Suppressor macrophage (primary cell): ENCODE measurements around the gene RNF208.
"Not testable (repeated sequence)": the region's sequence is repeated elsewhere in the genome, so short reads cannot be mapped to it uniquely, and the experiment has no call there.

Source experiments
- DNase-seq, 4 experiments: peaks; one replicate each; pipeline ENCODE4 v3.0.0-alpha.2; 2020 to 2022

Gene RNF208

GRCh38 chr9:137239541-137240200 is 17.6 kb upstream of the RNF208 start:
- DNase-seq, result not testable (repeated sequence)

DNA sequence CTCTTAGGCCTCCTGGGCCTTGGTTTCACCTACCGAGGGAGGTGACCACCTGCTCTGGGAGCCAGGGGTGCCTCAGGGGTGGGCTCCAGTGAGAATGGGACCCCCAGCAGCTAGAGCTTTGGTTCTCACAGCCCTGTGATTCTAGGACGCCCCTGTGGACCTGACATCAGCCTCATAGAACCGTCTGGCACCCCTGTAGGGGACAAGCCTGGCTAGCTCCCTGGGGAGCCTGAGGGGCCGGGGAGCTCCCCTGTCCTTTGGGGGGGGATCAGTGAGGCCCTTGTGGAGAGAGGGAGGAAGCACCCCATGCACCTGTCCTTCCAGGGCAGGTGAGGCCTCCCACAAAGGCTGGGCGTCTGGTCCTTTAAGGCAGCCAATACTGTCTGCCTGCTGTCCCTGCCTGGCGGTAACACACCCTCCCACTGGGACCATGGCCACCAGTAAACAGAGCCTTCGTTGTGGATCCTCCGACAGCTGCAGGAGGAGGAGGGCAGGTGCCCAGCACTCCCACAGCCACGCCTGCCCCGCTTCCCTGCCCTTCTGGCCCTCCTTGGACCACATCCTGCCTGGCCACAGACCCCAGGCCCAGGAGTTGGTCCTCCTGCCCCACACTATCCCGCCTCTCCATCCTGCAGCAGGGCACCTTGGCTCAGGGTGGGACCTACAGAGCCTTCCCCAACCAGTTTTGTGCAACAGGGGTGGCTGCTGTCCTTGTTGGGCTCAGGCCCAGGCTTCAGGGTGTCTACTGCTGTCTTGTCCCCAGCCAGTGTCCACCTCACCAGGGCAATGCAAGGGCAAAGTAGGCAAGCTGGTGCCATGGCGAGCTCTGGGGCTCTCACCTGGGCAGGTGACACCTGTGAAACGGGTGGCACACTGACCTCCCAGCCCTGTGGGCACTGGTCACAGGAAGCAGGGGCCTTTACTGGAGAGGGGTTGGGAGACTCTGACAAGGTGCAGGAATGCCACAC is 16.0 kb upstream of the RNF208 start:
- DNase-seq, result no peak

GRCh38 chr9:137236936-137237421 is 14.9 kb upstream of the RNF208 start:
- DNase-seq, result no peak

DNA sequence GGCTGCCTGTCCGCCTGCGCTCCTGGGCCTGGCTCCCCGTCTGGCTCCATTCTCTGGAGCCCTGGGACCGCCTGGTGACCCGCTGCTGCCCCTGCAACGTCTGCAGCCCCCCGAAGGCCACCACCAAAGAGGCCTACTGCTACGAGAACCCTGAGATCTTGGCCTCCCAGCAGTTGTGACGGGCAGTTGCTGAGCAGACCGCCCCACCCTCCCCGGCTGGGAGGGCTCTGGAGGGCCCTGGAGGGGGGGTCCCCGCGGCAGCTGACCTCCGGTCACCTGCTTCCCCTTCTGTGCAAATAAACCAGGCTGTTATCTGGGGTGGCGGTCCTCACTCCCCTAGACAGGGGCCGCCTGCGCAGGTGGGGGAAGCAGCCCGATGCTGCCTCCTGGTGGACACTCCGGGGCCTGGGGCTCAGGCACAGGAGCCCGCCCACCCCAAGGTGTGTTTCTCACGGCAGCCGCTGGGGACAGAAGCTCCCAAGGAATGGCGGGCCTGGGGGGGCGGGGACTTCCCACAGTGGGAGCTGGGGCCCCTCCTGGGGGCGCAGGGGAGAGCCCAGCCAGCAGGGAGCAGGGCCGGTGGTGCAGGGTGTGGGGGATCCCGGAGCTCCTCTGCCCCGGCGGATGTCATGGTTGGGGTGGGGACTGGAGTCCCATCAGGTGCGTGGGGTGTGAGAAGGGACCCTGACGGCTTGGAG is 14.3 kb upstream of the RNF208 start:
- peak; percentile 89 to 94 (median 90) for DNase-seq

- no peak for DNase-seq
Measured at GRCh38 chr9:137235424-137236237, 13.6 kb upstream of the RNF208 start.

DNA sequence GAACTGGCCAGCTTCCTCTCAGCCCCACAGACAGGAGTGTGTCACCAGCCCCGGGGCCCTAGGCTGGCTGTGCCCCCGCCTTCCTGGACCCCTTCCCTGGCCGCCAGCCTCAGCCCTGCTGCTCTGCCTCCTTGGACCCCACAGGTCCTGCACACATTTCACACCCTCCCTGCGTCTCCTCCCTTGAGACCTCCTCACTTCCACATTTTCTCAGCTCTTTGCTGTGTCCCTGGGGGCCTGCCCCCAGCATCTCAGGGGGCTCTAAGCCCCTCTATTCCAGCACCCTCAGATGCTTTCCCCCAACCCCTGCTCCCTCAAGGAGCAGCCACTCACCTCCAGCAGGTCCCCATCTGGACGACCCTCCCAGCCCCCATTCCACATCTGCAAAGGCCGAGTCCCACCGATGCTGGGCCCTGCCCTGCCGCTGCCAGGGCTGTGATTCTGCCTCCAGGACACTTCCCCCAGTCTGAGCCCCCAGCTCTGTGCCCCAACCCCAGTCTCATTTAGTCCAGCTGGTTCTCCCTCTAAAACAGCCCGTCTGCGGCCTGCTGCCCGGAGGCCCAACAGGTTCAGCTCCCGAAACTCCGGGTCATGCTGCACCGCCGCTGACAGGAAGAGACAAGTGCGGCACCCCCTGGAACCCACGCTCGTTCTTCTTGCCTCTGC is 12.9 kb upstream of the RNF208 start:
- no peak for DNase-seq

DNA sequence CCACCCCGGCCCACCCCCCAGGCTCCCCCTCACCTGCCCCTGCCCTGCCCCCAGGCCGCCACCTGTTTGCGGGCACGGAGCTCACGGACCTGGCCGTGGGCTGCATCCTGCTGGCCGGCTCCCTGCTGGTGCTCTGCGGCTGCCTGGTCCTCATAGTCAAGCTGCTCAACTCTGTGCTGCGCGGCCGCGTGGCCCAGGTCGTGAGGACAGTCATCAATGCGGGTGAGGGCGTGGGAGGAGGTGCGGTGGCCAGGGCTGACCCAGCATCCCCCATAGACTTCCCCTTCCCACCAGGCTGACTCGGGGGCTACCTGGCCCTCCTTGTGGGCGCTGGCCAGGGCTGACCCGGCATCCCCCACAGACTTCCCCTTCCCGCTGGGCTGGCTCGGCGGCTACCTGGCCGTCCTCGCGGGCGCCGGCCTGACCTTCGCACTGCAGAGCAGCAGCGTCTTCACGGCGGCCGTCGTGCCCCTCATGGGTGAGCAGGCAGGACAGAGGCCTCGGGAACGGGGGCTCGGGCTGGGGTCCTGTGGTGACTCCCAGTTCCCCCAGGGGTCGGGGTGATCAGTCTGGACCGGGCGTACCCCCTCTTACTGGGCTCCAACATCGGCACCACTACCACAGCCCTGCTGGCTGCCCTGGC is 12.1 kb upstream of the RNF208 start:
- no peak for DNase-seq

DNA sequence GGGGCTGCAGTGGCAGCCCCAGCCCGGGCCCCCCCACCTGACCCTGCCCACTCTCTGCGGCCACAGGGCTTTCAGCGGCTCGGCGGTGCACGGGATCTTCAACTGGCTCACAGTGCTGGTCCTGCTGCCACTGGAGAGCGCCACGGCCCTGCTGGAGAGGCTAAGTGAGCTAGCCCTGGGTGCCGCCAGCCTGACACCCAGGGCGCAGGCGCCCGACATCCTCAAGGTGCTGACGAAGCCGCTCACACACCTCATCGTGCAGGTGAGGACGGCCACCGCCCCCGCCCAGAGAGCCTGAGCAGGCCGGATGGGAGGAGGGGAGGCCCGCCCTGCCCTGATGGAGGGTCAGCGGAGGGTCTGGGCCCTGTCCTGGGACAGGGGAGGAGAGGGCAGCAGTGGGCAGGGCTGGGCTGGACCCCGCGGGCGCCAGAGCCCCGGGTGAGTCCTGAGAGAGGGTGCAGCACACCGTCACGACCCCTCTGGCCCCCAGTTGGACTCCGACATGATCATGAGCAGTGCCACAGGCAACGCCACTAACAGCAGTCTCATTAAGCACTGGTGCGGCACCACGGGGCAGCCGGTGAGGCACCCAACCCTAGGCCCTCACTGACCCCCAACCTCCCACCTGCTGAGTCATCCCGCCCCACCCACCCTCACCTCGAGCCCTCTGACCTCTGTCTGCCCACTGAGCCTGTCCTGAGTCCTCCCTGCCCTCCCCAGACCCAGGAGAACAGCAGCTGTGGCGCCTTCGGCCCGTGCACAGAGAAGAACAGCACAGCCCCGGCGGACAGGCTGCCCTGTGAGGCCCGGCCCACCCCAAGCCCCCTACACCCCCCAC is 11.3 kb upstream of the RNF208 start:
- DNase-seq, result no peak

GRCh38 chr9:137232510-137232909 is 10.5 kb upstream of the RNF208 start:
- DNase-seq, result no peak

- DNase-seq, result no peak
Measured at GRCh38 chr9:137232101-137232500, 10.1 kb upstream of the RNF208 start.

DNA sequence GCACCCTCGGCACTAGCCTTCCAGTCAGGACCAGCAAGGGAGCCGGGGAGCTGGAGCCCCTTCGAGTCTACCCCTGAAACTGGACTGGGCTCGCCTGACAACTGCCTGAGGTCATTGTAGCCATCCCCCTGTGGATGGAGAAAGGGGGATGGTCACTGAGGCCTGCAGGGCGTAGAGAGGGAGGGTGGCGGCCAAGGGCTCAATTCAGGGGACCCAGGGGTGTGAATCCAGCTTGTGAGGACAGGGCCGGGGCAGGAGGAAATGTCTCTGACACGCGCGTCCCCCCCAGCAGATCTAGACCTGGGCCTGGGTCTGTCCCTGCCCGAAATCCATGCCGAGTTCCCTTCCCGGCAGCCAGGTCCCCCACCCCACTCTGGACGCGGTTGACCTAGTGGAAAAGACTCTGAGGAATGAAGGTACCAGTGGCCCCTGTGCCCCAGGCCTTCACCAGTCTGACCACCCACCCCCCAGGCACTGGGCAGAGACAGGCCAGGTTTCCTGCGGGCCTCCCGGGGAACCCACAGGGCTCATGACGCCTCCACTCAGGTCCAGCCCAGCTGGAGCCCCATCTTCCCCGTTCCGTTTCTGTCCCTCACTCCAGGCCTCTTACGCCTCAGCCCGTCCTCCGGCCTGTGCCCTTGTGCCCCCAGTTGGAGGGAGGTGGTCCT is 9.5 kb upstream of the RNF208 start:
- DNase-seq, result no peak

GRCh38 chr9:137230705-137231371 is 8.8 kb upstream of the RNF208 start, which contains the start of gene SLC34A3:
Gene SLC34A3 (plus strand): TSS chr9:137230901. CDS start chr9:137231703, 802 bp downstream.
- DNase-seq, result no peak

DNA sequence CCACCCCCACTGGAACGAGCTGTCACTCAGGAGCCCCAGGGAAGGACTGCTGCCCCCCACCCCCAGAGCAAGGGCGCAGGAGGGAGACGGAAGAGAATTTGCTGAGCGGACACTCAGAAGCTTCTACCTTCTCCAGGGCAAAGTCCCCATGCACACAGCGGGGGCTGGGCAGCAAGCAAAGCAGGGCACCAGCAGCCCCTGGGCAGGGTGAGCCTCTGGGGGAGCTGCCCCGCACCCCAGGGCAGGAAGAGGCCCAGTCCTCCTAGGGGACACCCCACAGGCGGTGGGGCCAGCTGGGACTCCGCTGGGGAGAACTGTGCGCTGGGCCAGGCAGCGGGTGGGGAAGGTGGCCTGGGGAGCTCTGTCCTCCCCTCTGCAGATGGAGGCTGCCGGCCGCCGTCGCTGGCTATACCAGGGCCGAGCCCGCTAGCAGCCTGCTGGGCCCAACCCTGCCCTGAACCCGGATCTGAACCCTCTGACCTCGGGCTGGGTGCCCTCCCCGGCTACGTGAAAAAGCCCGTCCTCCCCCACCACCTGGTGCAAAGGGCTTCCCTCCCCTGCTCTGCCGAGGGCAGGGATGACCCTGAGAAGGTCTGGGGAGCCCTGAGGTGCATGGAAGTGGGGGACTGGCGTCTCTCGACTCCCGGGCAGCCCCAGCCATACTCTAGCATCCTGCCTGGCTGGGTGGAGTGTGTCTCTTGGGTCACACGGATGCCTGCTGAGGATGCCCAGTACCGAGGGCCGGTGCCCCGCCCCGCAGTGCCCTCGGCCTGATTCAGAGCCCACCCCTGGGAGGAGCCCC is 8.1 kb upstream of the RNF208 start:
- DNase-seq, result no peak

DNA sequence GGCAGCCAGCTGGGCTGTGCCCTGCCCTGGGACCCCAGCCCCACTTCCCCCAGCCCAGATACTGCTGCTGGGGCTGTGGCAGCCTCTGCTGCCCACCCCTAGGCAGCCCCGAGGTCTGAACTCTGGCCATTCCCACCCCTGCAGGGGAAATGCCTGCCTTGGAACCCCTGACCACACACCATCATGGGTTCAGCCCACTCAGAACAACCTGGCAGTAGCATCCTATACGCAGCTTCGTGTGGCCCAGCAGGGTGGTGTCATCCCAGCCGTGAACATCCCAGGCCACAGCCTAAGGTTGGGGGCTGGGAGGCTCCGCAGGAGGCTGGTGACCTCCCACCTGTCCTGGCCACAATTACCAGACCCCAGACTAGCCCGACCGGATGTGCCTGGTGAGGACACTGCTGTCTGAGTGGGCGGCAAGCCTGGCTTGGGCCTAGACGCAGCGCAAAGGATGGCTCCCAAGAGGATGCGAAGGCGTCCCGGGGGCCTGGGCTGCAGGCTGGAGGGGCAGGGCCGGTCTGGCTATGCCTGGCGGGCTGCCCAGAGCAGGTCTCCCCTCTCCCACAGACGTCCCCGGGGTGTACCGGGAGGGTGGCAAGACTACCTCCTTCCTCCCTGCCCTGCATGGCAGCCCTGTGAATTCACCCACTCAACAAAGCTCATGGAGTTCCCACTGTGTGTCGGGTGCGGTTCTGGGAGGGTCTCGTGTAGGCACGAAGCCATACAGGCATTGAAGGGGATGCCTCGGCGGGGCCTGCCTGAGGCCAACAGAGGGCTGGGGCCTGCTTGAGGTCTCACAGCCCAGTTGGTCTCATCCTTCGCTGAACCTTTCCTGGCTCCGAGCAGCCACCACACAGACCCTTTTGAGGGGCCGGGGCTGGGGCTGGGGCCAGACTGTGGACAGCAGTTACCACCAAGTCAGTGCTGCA is 7.2 kb upstream of the RNF208 start:
- no peak for DNase-seq

DNA sequence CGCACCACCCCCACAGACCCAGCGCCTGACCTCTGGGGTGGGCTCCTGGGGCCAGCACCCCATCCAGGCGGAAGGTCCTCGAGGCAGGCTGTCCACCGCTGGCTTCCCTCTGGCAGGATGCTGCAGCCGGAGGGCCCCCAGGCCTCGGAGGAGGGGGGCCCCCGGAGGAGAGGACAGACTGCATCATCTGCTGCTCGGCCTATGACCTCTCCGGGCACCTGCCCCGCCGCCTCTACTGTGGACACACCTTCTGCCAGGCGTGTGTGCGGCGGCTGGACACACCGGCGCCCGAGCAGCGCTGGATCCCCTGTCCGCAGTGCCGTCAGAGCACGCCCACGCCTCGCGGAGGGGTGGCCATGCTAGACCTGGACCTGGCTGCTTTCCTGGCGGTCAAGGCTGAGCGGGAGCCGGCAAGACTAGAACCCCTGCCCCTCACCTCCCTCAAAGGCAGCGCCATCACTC is 6.5 kb upstream of the RNF208 start:
- DNase-seq, result no peak

DNA sequence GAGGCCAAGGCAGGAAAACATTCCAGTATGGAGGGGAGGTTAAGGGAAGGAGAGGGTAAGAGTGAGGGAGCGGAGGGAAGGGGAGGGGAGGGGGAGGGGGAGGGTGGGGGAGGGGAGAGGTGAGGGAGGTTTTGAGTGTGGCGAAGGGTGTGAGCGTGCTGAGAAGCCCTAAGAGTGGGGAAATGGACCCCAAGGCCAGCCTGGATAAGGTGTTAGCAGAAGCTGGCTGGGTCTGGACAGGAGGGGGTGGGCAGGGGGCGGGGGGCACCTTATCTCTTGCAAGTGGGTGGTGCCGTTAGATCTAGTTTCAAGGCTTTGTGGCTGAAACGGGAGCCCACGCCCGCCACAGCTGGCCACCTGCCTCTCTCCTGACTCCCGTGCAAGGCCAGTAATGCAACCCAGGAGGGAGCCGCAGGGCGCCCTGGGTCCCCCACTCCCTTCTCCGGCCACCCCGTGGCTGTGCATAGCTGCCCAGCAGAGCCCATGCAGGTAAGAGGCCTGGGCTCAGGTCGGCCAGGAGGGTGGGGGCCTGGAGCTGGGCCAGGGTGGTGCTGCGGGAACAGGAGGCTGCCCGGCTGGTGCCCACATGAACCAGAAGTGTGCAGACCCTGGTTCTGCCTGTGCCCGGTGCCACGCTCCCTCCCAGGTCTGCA is 5.9 kb upstream of the RNF208 start:
- no peak for DNase-seq
